HG03521 (cell line): Measurements from ENCODE around the gene MRPL43.
A peak's percentile ranks its signal among the peaks of the same experiment; 100 is the strongest.

Experiments used
- ATAC-seq: cut with Tn5 transposase; IDR thresholded peaks from one replicate; pipeline ENCODE4 v1.9.1; 2021; ENCODE audit warnings: mild to moderate bottlenecking, moderate library complexity; ENCODE audit not compliant: unreplicated experiment

MRPL43 gene

GRCh38 chr10:101005361-101005760 is 18.1 kb upstream of the MRPL43 start:
- ATAC-seq = no peak

GRCh38 chr10:101003639-101004206 is 16.4 kb upstream of the MRPL43 start:
- ATAC-seq = no peak

GRCh38 chr10:101002456-101002855 is 15.2 kb upstream of the MRPL43 start:
- ATAC-seq = no peak

GRCh38 chr10:101001659-101002035 is 14.3 kb upstream of the MRPL43 start:
- ATAC-seq = no peak

GRCh38 chr10:101000915-101001658 is 13.8 kb upstream of the MRPL43 start:
- ATAC-seq = no peak

GRCh38 chr10:101000127-101000914 is 13.0 kb upstream of the MRPL43 start:
- no peak for ATAC-seq

GRCh38 chr10:100999742-101000126 is 12.4 kb upstream of the MRPL43 start, which contains the start of gene LZTS2:
Gene LZTS2 (plus strand): TSS chr10:100999808. CDS start chr10:101002539, 2,731 bp downstream.
- ATAC-seq = no peak

GRCh38 chr10:100998991-100999741 is 11.9 kb upstream of the MRPL43 start:
- peak; percentile 32 for ATAC-seq

GRCh38 chr10:100998183-100998990 is 11.1 kb upstream of the MRPL43 start:
- ATAC-seq = peak; percentile 14

- peak; percentile 35 for ATAC-seq
Observed at GRCh38 chr10:100997360-100998182, 10.3 kb upstream of the MRPL43 start.

GRCh38 chr10:100996678-100997359 is 9.5 kb upstream of the MRPL43 start:
- no peak for ATAC-seq

GRCh38 chr10:100995181-100995580 is 7.9 kb upstream of the MRPL43 start:
- ATAC-seq = no peak

GRCh38 chr10:100993986-100994708 is 6.8 kb upstream of the MRPL43 start:
- no peak for ATAC-seq

- no peak for ATAC-seq
Observed at GRCh38 chr10:100989088-100989487, 1.8 kb upstream of the MRPL43 start.

- no peak for ATAC-seq
Observed at GRCh38 chr10:100988166-100988565, 869 bp upstream of the MRPL43 start.

GRCh38 chr10:100987685-100988049 is 370 bp upstream of the MRPL43 start:
- ATAC-seq = no peak

GRCh38 chr10:100986623-100986951 is 710 bp downstream of the MRPL43 start:
- no peak for ATAC-seq

GRCh38 chr10:100985336-100985735 is 2.0 kb downstream of the MRPL43 start:
- ATAC-seq = no peak
